ENCODE data around the gene NET1.

The NET1 gene

DNA sequence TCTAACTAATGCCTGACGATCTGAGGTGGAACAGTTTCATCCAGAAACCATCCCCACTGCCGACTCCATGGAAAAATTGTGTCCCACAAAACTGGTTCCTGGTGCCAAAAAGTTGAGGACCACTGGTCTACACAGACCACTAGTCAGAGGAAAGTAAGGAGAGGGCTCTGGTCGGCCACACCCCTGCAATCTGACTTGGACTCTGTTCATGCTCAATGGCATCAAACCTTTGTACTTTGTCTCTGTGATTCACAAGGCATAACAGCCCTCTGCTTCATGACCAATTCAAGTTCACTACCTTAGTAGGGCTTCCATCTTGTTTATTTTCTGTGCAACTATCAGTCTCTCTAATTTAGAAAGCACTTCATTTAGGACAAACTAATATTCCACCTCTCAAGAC lies 9.6 kb upstream of the NET1 start:
- TF ChIP-seq, protein P1, sequence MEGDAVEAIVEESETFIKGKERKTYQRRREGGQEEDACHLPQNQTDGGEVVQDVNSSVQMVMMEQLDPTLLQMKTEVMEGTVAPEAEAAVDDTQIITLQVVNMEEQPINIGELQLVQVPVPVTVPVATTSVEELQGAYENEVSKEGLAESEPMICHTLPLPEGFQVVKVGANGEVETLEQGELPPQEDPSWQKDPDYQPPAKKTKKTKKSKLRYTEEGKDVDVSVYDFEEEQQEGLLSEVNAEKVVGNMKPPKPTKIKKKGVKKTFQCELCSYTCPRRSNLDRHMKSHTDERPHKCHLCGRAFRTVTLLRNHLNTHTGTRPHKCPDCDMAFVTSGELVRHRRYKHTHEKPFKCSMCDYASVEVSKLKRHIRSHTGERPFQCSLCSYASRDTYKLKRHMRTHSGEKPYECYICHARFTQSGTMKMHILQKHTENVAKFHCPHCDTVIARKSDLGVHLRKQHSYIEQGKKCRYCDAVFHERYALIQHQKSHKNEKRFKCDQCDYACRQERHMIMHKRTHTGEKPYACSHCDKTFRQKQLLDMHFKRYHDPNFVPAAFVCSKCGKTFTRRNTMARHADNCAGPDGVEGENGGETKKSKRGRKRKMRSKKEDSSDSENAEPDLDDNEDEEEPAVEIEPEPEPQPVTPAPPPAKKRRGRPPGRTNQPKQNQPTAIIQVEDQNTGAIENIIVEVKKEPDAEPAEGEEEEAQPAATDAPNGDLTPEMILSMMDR (IDR thresholded peaks at IDR 0.05), result no peak

DNA sequence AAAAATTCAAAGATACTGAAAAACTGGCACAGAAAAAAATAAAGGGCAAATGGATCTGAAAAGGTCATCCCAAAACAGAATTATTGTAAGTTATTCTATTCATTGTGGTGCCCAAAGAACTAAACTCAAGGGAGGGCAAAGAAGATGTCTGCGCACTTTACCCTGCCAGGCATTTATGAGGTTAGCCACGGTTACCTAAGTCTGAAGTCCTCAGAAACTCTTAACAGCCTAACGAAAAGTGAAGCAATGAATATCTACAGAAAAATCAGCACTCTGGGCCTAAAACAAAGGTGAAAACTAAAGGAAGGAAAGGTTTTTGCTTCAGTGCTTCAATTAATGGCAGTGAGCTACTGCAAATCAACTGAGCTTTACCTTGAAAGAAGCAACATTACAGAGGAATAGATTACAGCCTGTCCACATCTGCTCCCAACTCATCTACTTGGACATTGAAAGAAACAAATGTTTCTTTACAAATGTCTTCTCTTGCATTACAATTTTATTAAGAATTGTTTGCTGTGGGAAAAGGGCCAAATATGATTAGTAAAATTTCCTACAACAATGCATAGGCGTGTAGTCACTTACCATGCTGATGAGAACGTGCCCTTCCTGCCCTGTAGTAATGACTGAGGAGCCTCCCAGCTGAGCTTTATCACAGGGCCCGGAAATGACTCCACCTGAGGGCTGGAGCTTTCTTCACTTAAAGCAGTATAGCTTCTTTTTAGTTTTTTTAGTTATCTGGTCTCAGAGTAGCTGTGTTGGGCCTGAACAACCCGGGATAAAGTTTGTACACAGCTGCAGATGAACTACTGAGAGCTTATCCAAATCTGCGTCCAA lies 7.9 kb upstream of the NET1 start, which contains the start of gene TUBAL3:
TSS of gene TUBAL3 (minus strand) at position 621 of the 834 bp plus-strand sequence. CDS start at position 585, 36 bp downstream.
- TF ChIP-seq, protein P1 (IDR thresholded peaks at IDR 0.05), result no peak

DNA sequence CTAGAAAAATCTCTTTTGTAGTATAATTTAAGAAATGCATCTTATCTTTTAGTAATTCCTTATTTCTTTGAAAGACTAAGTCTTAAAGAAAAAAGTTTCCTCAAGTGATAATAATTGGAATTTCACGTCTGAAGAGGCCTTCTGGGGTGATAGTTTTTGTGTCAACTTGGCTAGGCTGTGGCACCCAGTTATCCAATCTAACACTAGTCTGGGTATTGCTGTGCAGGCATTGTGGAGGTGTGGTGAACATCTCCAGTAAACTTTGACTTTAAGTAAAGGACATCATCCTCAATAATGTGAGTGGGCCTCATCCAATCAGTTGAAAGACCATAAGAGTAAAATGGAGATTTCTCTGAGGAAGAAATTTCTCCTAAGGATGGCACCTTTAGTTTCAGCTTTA lies 5.4 kb upstream of the NET1 start:
- TF ChIP-seq, protein P1 (IDR thresholded peaks at IDR 0.05), result no peak

DNA sequence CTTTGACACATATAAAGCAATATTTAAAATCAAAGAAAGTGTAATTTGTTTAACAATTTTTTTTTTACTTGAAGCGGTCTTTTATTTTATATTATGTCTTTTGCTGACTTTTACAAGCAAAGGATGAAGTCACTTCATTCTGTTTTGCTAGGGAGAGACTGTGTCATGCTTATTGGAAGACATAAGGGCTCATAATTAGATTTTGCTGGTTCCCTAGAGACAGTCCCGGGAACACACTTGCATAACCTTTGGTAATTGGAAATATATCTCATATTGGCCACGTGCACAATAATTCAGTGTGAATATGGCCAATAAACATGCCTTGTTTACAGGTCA lies 448 bp upstream of the NET1 start:
- TF ChIP-seq, protein P1 (IDR thresholded peaks at IDR 0.05), result no peak

DNA sequence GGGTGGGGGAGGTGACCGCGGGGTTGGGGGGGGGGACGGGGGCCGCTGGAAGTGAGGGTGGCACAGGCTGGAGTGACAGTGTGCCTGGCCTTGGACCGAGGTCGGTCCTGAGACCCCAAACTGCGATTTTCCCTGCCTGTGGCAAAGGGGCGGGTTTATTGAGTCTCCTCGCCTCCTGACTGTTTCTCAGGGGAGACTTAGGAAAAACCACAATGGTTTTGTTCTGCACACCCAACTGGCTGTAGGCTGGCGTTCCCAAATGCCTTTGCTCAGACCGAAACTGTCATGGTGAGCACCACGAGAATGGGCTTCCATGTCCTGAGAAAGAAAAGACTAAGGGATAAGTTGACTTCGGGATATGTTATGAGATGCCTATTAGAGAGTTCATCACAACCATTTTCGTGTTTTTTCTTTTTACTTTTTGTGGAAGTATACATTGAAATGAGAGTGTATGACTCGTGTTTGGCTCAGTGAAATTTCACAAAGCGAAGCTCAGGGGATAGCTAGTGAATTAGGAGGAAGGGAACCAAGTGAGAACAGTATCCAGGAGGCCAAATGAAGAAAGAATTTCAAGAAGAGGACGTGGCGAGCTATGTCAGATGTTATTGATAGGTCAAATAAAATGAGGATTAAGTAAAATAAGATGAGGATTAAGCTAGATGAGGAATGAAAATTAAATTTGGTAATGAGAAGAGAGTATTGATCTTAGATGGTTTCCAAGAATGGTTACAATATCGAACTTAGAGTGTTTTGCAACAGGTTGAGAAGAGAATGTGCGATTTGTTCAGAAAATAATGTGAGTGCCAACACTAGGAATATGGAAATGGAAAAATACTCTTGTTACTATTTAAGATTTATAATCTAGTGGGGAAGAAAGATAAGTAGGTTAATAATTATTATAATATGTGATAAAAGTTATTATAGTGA lies 918 bp downstream of the NET1 start:
- TF ChIP-seq, protein P1 (IDR thresholded peaks at IDR 0.05), result no peak

DNA sequence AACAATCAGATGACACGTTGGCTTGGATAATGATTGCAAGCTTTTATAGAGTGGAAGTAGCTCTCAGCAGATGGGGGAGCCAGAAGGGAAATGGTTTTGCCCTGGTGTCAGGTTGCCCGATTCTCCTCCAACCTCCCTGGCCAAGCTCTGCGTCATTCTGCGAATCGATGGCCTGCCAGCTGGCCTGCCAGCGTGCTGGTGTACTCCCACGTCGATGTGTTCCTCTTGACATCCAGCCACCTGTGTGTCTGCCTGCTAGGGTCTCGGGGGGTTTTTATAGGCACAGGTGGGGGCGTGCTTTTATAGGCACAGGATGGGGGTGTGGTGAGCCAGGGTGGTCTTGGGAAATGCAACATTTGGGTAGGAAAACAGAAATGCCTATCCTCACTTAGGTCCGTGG lies 4.6 kb downstream of the NET1 start:
- TF ChIP-seq, protein P1 (IDR thresholded peaks at IDR 0.05), result no peak

DNA sequence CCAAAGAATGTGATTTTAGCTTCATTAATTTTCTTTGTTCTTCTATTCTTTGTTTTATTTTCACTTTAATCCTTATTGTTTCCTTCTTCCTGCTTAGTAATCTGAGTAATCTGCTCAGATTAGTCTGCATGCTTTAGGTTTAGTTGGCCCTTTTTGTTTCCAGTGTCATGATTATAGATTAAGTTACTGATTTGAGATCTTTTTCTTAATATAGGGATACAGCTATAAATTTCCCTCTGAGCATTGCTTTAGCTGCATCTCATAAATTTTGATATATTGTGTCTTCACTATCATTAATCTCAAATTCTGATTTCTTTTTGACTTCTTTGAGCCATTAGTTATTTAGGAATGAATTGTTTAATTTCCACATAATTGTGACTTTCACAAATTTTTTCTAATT lies 6.2 kb downstream of the NET1 start:
- TF ChIP-seq, protein P1 (IDR thresholded peaks at IDR 0.05), result no peak

Measured in LNCAP (cell line).